GM19239 (cell line): ENCODE data around the gene DYRK1A.
A peak's percentile ranks its signal among the peaks of the same experiment; 100 is the strongest.

Experiments used
- DNase-seq: peaks from one replicate; pipeline ENCODE4 v3.0.0; 2011; ENCODE audit warnings: low spot score; ENCODE audit not compliant: insufficient read length
- FAIRE-seq: peaks from 2 replicates; lab custom pipeline; 2011; peaks lifted over from hg19 to GRCh38; lab: Jason Lieb, UNC

The DYRK1A gene

DNA sequence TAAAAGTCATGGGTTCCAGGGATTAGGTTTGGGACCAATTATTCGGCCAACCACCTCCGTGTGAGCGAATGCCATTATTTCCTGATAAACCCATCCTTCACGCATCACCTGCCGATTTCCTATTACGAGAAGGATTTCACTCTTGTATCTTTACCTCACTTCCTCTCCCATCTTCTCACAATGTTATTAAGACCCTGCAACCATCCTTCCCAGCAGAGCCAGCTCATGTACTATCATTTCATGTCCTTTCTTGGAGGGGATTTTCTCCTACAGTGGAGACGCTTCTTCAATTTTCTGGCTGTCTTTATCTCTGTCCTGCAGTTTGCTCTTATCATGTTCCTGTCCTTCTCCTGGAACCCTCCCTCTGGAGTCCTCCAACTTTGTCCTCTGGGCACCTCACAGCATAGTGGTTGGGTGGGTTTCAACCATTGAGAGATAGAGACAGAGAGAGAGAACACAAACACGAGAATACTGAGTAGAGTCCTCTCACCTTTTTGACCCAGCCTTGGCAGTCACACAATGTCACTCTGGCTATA lies 192.2 kb downstream of the DYRK1A start:
- no peak for DNase-seq
- FAIRE-seq: no peak

DNA sequence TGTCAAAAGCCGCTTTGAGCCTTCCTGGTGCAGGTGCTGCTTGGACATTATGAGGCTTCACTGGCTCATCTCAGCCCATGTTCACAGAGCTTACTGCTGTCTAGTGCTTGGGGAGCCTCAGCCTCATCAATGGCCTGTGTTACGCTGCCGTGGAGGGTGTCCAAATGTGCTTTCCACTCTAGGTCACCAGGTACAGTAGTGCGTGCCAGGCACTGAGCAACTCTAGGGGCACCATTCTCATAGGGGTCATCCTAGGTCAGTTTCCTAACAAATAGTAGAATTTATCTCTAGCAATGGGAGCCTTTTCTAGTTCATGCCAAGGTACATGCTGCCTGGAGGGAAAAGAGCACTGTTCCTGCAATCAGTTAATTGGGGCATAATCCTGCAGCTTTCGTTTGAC lies 193.8 kb downstream of the DYRK1A start:
- no peak for DNase-seq
- no peak for FAIRE-seq

DNA sequence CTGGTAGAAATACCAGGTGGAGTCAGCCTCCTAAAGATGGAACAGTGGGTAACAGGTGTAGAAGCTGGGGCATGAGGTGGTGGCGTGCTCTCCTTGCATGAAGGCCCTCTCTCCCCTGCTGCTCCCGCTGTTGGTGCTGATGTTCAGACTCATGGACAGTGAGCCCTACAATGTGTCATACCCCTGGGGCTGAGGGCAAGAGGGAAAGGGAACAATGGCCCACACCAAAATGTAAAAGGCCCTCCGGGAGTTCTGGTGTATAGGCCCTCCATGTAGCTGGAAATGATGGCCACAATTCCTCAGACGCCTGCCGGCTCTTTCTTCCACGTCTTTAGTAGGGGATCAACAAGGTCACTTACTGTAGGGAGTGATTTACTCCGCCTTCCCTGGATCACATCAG lies 194.9 kb downstream of the DYRK1A start:
- no peak for DNase-seq
- no peak for FAIRE-seq

DNA sequence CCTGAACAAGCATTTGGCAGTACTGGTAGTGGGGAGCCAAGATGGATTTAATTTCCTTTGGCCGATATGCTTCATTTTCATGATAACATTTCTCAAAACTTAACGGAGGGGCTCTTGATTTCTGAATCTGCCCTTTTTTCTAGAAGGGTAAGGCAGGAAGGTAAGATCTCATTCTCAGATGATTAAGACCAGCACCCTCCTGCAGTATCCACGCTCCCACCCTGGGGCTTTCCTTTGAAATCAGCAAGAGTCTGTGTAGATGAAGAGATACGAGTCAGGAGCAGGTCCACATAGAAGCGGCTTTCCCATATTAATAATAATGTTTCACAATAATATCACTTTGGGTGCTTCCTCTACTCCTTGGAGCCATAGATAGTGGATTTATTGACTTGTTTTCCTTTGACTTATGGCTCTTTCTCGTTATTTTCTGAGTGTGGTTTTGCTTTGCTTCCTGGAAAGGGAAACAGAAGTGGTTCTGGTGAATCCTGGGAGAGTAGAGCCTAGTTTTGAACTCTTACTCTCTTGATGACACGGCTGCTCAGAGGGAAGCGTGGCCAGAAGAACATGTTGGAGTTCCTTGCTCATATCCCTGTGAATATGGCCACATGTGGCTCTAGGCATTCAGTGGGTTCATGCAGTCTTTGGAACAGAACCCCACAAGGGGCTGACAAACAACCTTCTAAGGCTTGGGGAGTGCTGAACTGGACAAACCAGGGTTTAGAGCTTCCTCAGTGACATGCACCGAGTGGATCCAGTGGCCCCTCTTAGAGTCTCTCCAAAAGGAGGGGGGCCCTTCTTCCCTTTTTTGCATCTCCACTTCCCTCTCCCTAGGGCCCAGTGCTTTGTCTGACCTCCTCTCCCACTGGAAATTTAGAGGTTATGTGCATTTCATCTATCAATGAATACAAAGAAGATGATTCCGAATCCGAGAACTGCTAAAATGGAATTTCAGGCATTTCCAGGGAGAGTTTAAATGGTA lies 195.7 kb downstream of the DYRK1A start:
- no peak for FAIRE-seq

DNA sequence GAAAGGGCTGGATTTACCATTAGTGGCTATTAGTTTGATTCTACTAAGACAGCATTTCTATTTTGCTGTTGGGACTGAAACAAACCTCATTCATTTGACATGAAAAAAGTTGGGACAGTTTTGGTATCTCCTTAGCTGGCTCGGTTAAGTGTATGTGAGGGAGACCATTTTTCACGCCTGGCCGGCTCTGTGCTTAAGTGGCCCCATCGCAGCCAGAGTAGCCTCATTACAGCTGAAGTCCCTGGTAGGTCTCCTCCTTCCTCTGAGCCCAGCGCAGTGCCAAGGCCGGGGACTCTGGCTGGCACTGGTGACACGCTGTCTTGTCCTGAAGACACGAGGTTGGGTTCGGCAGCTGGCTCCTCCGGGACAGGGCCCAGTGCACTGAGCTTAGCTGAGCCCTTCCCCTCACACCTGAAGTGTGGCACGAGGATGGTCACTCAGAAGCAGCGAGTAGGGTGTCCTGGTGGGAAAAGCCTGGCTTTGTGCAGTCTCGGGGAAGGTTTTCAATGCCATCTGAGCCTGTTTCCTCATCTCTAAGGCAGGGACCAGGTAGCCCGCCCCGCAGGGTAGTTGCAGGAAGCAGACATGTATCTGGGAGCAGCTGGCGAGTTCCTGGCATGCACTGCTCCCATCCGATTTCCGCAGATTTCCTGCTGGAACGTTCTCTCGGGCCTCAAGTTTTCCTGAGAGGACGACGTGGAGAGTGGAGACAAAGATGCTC lies 196.5 kb downstream of the DYRK1A start:
- FAIRE-seq (no peak), DNase-seq (no peak)

More for the DNA sequence above, 195.7 kb downstream of the DYRK1A start:
- no peak for DNase-seq

DNA sequence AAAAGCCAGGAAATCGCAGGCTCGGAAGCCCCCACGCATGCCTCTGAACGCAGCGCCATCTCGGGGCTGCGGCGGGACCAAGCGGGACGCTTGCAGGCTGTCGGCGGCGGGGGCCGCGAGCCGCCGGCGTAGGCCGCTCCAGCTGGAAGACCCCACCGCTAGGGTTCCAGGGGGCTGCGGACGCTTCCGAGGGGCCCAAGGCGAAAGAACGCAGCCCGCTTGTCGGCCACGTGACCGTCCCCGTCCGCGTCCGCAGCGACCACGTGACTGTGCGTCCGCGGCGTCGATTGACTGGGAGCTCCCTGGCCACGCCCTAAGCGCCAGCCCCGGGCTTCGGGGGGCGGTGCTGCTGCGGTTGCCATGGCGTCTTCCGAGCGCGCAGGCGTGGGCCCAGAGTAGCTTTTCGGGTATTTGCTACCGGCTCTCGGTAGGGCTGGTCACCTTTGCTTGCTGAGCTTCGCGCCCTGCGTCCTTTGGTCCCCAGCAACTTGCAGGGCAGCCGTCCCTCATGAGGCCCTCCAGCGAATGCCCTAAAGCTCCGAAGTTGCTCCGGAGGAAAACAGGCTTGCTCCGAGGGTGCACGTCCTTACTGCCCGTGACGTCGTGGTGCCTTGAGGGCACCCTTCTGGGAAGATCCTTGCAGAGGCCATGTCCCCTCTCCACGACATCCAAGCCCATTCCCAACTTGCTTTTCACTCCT lies 197.2 kb downstream of the DYRK1A start:
- peak; percentile 83 for DNase-seq
- peak; percentile 93 for FAIRE-seq

DNA sequence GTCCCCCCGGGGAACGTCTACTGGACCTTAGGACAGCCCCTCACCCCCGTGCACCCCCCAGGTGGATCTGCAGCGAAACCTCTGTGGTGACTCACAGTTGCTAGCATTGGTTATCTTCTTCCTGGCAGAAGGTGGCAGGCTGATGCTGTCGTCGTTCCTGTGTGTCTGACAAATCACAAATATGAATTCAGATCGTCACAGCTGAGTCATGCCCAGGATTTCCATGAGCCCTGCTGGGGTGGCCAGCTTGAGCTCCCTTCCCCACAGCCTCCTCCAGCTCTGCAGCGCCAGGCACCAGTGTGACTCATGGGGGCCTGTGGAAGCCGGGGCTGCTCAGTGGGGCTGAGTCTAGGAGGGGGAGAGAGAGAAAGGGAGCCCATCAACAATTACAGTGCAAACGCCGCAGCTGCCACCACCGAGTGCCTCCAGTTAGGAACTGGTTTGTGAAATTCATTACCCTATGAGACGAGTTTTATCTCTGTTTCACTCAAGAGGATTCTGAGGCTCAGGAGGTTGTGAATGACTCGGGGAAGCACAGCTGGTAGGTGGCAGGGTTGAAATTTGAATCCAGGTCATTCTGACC lies 197.9 kb downstream of the DYRK1A start:
- FAIRE-seq: no peak
- no peak for DNase-seq

DNA sequence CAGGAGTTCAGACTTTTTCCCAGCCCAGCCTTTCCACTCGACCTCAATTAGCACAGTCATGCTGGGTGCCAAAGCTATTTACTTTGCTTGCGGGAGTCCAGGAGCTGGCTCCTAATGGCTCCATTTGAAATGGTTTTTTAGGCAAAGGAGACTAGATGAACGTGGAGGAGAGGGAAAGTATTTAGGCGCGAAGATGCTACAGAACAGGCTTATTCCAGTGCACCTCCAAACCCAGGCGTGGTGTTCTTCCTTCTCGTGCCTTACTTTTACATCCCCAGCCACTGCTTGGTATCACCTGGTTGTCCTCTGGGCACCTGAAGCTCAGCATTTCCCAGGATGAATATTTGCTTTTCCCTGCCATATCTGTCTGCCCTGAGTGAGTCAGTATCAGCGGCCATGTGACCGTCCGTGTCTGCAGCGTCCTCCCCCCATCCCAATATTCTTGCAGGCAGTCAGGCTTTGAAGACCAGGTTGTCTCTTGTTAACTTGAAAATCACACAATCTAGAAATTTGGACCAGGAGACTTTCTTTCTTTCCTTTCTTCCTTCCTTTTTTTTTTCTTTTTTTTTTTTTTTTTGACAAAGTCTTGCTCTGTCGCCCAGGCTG lies 198.5 kb downstream of the DYRK1A start:
- FAIRE-seq (no peak), DNase-seq (no peak)

DNA sequence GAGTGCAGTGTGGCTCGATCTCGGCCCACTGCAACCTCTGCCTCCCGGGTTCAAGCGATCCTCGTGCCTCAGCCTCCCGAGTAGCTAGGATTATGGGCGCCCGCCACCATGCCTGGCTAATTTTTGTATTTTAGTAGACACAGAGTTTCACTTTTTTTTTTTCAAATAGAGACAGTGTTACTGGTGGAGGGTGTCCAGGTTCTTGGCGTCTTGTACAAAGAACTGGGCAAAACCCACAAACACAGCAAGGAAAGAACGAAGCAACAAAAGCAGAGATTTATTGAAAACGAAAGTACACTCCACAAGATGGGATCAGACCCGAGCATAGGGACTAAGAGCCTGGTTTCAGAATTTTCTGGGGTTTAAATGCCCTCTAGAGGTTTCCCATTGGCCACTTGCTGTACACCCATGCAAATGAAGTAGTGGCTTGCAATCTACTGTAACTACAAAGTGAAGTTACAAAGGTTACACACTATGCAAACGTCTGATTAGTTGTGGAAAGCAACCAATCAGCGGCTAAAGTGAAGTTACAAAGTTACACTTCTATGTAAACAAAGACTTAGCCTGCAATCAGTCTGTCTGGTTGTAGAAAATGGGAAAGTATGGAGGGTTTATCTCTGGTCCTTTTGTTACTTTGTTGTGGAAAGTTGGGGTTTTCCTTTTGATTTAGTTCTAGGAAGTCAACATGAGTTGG lies 199.1 kb downstream of the DYRK1A start:
- no peak for DNase-seq
- FAIRE-seq: no peak

DNA sequence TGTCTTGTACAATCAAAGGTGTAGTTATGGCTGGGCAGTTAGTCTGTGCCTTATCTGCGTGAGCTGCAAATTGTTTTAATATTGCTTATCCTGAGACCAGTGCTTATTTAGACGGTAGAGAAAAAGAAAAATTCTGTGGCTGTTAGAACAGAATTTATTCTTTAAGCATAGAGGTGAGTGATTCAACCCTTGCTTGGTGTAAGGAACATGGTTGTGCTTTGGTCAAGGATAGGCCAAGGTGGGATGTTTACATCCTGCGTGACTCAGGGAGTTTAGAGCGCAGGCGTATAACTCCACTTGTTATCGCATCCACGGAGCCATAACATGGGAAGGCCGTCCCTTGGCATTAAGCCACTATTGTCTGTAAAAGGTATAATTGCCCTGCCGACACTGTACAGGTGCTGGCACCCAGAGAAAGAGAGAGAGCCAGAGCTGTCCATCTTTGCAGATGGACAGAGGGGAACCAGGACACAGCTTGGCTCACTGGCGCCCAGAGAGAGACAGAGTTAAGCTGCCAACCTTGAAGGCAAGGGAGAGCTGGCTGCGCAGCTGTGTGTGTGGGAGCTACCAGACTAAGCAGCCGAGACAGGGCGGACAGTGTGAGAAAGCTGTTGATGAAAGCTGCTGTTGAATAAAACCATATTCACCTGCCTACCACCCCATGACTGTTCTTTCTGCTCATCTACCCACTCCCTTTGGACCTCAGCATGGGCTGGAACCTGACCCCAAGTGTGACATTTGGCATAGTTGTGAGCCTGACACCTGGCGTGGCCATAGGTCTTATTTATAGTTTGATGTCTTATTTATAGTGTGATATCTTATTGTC lies 200.4 kb downstream of the DYRK1A start:
- no peak for DNase-seq

DNA sequence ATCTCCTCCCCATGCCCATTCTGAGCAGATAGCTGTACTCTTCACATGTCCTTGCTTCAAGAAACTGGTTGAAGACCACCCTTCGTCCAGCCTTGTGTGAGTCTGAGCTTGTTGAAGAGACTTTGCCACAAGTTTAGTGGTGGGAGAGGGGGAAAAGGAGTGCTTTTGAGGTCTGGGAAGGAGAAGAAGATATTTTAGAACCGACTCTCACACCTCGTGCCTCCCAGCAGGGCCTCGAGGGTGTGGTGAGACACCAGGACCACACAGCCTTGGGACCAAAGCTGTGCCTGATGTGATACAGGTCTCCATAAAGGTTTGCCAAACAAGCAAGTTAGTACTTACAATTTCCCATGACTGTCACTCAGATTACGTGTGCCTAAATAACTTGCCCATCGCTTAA lies 201.8 kb downstream of the DYRK1A start:
- DNase-seq (no peak), FAIRE-seq (no peak)

More for the DNA sequence above, 200.4 kb downstream of the DYRK1A start:
- FAIRE-seq: no peak

DNA sequence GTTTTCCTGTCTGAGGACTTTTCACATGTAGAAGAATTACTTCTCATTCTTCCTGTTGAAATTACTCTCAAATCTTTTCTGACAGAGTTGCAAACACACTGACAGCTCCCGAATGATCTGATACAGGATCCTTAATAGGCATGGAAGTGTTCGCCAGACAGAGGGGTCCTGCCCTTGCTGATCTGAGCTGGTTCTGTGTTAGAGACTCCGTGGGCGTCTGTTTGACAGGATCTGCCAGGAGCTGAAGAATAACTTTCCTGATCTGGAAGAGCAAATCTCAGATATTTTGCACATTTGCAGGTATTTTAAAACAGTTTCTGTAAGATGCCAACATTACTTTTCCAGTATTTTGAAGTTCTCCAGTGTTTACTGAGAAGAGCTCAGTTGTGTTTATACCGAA lies 202.3 kb downstream of the DYRK1A start:
- DNase-seq: no peak

DNA sequence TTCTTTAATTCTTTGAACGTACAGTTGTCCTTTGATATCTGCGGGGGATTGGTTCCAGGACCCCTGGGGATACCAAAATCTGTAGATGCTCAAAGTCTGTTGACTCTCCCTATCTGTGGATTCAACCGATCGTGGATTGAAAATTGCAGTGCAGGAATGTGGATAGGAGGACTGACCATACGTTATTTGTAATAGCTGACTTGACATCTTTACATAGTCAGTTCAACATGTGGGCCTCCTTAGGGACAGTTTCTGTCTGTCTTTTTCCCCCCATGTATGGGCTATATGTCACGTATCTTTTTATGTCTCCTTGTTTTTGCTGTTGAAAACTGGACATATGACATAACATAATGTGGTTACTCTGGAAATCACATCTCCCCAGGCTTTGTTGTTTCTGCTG lies 204.9 kb downstream of the DYRK1A start:
- no peak for FAIRE-seq
- DNase-seq: no peak

More for the DNA sequence above, 202.3 kb downstream of the DYRK1A start:
- no peak for FAIRE-seq

DNA sequence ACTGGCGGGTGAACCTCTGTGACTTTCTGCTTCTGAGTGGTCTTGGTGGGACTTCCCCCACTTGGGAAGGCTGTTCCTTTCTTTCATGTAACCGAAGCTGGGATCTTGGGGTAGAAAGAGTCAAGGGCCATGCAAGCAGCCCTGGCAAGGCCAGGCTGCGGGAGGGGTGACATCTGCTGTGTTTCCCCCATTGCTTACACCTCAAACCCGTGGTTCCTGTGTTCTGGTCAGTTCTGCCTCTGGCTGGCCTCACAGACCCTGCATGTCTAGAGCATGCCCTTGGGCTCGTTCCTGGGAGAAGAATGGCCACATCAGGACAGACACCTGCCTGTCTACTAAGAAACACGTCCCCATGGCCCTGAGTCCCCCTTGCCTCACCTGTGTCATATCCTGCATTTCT lies 207.7 kb downstream of the DYRK1A start:
- DNase-seq: no peak
- FAIRE-seq: no peak

DNA sequence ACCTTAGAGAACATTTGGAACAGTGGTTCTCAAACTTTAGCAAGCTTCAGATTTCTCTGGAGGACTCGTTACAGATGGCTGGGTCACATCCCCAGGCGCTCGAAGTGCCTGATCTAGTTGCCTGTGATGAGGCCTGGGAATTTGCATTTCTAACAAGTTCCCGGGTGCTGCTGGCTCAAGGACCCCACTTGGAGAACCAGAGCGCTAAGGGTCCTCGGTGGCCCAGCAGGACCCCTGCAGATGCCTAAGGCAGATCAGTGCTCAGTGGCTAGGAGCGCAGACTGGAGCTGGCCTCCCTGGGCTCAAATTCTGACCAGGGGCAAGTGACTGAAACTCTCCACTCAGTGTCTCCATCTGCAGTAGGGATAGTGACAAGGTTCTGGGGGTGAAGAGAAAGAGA lies 208.2 kb downstream of the DYRK1A start:
- no peak for FAIRE-seq
- no peak for DNase-seq

DNA sequence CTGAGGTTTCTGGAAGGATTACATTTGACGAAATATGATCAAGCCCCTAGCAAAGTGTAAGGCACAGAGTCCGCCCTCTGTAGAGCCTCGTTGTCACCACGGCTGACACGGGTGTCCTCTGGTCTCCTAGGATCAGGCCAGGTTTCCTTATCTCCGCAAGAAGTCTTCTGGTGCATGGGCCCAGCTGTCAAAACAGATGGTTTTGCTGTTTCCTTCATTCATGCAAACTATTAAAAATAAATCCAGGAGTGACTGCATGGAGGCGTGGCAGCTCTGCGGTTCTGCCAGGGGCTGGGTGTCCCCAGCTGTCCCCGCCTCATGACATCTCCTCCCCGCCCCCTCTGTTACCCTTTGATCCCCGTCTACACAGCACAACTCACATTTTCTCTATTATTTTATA lies 209.0 kb downstream of the DYRK1A start:
- no peak for FAIRE-seq
- DNase-seq: no peak
